Stimulated activated CD4-positive, alpha-beta T cell treated with anti-CD3 and anti-CD28 coated beads, Interleukin-4, amount 100 ng/mL, for 4 hours (primary cell): ENCODE data around the gene RTF1.

Experiments
- DNase-seq, 2 experiments: peaks; one replicate each; pipeline ENCODE4 v3.0.0-alpha.2; 2020

RTF1 gene

DNA sequence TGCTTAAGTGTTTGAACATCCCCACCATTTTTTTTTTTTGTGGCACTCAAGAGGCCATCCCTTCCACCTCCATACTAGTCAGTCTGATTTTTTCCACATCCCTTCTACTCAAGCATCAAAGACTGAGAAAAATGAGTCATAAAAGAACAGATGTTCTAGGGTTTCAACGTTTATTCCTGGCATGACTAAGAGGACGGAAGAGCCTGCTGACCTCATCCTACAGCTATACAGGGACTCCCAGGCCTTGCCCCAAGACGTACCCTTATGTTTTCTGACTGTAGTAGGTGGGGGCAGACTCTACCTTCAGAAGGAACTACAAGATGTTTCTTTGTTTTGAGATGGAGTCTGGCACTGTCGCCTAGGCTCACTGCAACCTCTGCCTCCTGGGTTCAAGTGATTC is 73.5 kb downstream of the RTF1 start:
- DNase-seq = peak in 1 of 2 experiments; percentile 60

DNA sequence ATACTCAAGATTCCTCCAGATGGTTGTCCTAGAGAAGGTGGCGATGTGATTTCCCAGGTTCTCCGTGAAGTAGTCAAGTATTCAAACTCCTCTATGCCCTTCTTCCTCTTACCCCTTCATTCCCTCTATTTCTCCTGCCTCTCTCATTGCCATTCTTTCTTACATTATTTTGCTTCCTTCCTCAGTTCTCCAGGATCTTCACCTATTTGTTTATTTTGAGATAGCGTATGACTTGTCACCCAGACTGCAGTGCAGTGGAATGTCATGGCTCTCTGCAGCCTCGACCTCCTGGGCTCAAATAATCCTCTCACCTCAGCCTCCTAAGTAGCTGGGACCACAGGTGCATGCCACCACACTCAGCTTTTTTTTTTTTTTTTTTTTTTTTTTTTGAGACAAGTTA is 75.0 kb downstream of the RTF1 start:
- no peak for DNase-seq

DNA sequence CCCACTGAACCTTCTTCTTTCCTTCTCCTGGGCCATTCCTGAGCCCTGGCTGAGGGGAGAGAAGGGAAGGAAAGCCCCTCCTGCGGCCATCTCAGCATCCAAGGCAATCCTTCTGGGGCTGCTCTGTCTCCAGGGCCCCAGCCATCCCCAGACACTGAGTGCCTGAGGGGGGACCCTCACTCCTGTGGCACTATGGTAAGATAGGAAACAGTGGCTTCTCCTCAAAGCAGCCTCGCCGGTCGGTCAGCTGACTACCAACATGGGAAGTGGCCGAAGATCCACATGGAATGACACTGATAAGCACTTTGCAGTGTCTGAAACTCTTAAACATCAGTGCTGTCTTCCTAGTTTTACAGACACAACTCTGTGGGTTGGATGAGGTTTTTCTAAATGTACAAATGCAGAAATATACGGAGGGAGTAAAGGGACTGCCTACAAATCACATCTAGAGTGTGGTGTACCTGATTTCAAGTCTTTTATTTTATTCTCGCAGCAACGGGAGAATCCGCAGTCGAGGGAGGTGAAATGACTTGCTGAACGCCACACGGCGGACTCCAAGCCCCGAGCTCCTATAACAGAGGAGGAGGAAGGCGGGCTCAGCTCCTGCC is 75.8 kb downstream of the RTF1 start:
- DNase-seq = no peak

- DNase-seq = peak; percentile 89 to 91
Measured at GRCh38 chr15:41493205-41493901, 76.5 kb downstream of the RTF1 start, which contains the start of gene ITPKA. TSS of gene ITPKA (plus strand) at chr15:41493874. CDS start at chr15:41493928, 54 bp downstream.

DNA sequence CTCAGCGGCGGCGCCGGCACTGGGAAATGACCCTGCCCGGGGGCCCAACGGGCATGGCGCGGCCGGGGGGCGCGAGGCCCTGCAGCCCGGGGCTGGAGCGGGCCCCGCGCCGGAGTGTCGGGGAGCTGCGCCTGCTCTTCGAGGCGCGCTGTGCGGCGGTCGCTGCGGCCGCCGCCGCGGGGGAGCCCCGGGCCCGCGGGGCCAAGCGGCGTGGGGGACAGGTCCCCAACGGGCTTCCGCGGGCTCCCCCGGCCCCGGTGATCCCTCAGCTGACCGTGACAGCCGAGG is 77.0 kb downstream of the RTF1 start:
- DNase-seq = no peak

DNA sequence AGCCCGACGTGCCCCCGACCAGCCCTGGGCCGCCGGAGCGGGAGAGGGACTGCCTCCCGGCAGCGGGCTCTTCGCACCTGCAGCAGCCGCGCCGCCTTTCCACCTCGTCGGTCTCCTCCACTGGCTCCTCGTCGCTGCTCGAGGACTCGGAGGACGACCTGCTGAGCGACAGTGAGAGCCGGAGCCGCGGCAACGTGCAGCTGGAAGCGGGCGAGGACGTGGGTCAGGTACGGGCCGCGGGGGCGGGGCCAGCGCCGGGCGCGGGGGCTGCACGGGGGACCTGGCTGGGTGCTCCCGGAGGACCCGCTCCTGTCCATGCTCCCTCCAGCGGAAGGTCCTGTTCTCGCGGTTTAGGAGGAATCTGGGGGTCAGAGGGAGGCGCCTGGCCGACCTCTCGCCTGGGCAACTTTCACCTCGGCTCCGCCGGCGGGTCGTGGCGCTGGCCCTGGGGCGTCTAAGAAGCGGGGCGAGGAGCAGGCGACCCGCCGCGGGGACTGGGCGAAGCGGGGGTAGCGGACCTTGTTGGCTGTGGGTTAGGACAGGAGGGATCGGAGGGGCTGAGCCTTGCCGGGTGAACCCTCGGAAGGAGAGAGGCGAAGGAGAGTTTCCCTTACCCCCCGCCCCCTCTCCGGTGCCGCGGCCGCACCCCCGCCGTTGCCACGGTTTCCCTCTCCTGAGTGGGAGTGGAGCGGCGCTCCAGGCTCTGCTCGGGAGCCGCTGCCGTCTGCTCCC is 77.5 kb downstream of the RTF1 start:
- peak; percentile 23 to 36 for DNase-seq

DNA sequence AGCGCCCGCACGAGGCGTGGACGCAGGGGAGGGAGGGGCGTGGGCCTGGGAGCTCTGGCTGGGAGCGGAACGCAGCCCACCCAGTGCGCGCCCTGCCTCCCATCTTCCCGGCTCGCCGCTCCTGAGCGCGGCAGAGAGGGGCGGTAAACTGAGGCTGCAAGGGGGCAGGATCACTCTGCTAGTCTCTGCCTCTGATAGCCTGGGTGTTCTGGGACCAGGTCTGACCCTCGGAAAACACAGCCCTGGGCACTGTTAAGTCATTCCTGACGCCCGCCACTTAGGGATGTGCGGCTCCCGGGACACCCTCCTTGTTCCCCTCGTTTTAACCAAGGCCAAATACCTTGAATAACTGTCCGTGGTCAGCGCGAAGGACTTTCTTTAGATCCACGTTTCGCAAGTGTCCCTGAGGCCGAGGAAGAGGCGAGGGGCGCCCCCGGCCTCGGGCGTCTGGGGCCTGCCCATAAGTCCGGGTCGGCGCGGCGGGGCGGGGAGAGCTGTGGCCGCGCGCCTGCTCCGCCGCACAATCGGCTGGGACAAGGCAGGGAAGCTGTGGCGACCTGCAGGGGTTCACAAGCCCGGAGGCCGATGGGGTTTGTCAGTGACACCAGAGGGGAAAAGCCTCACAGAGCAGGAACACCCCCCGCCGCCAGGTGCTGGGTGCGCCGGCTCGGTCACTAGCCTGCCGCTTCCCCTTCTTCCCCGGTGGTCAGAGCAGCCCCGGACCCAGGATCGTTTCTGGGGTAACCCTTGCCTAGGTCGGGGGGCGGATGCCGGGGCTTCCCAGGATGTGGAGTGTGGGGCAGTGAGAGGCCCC is 78.2 kb downstream of the RTF1 start:
- DNase-seq = peak in 1 of 2 experiments; percentile 23

GRCh38 chr15:41495736-41496599 is 79.1 kb downstream of the RTF1 start:
- DNase-seq = no peak

- no peak for DNase-seq
Measured at GRCh38 chr15:41498657-41499056, 81.8 kb downstream of the RTF1 start.

- DNase-seq = no peak
Measured at GRCh38 chr15:41499109-41499851, 82.4 kb downstream of the RTF1 start.

- DNase-seq = peak; percentile 37 to 42
Measured at GRCh38 chr15:41501191-41501917, 84.5 kb downstream of the RTF1 start.

- DNase-seq = peak in 1 of 2 experiments; percentile 38
Measured at GRCh38 chr15:41501931-41502794, 85.3 kb downstream of the RTF1 start.

- DNase-seq = no peak
Measured at GRCh38 chr15:41502795-41503668, 86.1 kb downstream of the RTF1 start.

GRCh38 chr15:41503669-41504010 is 86.7 kb downstream of the RTF1 start:
- DNase-seq = no peak

DNA sequence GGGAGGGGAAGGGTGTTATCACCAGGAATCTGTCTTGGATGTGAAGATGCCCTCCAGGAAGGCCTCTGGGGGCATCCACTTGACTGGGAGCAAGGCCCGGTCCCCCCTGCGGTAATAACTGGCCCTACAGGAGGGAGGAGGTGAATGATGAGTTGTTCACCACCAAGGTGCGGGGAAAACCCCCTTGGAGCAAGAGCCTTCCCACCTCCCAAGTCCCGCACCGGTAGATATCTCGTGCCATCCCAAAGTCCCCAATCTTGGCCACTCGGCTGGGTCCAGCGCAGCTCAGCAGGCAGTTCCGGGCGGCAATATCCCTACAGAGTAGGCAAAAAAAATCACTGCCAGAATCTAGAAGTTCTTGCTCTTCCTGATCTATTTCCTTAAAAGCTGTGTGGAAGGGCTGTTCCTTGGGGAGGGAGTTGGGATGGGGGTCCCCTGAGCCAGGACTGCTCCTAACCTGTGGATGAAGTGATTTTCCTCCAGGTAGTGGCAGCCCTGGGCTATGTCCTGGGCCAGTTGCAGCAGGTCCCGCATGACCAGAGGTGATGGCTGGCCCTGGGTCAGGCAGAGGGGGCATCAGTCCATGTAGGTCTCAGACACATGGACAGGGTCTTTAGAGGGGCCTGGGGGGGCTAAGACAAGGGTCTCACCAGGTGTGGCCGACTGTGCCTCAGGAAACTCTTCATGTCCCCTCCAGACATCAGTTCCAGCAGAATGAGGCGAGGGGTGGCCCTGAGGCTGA is 88.0 kb downstream of the RTF1 start:
- no peak for DNase-seq

GRCh38 chr15:41505776-41506175 is 88.9 kb downstream of the RTF1 start:
- no peak for DNase-seq

DNA sequence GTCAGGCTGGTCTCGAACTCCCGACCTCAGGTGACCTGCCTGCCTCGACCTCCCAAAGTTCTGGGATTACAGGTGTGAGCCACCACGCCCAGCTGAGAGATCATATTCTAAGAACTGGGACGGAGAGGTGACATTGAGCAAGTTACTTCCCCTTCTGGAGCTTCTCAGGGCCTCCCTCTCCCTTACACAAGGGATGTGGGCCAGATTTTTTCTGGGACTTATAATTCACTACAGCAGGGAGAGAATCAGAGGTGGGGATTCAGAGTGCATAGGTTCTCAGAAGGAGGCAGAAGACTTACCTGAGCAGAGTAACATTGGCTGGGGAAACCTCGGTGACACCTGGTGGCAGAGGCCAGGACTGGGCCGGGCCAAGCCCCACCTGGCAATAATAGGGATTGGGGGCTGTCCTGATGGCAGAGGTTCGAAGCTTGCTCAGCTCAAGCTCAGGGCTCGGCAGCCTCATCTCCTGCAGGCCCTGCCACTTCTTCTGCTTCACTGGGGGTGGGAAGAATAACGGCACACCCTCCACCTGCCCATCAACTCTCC is 90.0 kb downstream of the RTF1 start:
- DNase-seq = no peak

DNA sequence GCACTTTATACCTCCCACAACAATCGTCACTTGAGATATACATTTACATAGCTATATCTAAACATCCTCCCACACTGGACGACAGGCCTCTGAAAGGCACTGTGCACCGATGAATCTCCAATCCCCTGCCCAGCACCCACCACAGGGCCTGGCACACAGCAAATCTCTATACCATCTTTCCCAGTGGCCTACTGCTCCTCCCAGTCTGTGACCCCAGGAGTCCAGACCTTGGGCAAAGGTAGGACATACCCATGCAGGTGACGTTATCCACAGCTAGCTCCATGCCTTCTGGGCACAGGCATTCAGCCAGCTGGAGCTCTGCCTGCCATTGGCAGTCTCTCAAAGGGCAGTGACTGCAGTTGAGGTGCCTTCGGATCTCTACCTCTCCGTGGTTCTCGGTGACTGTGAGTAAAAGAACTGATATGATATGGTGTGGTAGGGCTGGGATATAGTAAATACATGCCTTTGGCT is 91.0 kb downstream of the RTF1 start:
- DNase-seq = no peak
